Measurements from ENCODE around the gene MFN2. TPM values are rescaled to one million over a fixed set of nuclear protein-coding genes. Genes with fewer than 3 reads are reported as not detected.
"Not testable (repeated sequence)": the region's sequence is repeated elsewhere in the genome, so short reads cannot be mapped to it uniquely, and the experiment has no call there.

MFN2 gene
- total RNA-seq, 1 donor from 2014 or later, result 37.6 TPM

GRCh38 chr1:12006167-12006921 lies 26.1 kb downstream of the MFN2 start:
- H3K27ac ChIP-seq (ENCODE audit: low read depth, low read length), result no peak overlapping the region
- H3K27me3 ChIP-seq (ENCODE audit: control insufficient read depth in 3 of 3, insufficient read depth in 3 of 3, low read length in 3 of 3), result no peaks in the 10 kb centered on the region
- no peak overlapping the region for H3K4me3 ChIP-seq (ENCODE audit: low read length in 3 of 3)
- no peaks in the 10 kb centered on the region for H3K4me1 ChIP-seq (ENCODE audit: control insufficient read depth in 3 of 3, insufficient read depth in 3 of 3, low read length in 3 of 3)
- peaks cover 79 to 85% (median 84%) of the 10 kb centered on the region in 3 donors for H3K36me3 ChIP-seq (ENCODE audit: control insufficient read depth in 3 of 3, insufficient read depth in 3 of 3, low read length in 3 of 3)
- no peak overlapping the region for H3K9ac ChIP-seq (ENCODE audit: low read depth in 1 of 3, low read length in 3 of 3)
- H3K9me3 ChIP-seq (ENCODE audit: control insufficient read depth in 3 of 3, low read length in 3 of 3), result no peaks in the 10 kb centered on the region

- H3K27me3 ChIP-seq (ENCODE audit: control insufficient read depth in 3 of 3, insufficient read depth in 3 of 3, low read length in 3 of 3), result no peaks in the 10 kb centered on the region
- no peaks in the 10 kb centered on the region for H3K9me3 ChIP-seq (ENCODE audit: control insufficient read depth in 3 of 3, low read length in 3 of 3)
- no peak overlapping the region for H3K9ac ChIP-seq (ENCODE audit: low read depth in 1 of 3, low read length in 3 of 3)
- H3K4me1 ChIP-seq (ENCODE audit: control insufficient read depth in 3 of 3, insufficient read depth in 3 of 3, low read length in 3 of 3), result peaks cover 0 to 3% (median 2%) of the 10 kb centered on the region in 3 donors
- peaks cover 79 to 85% (median 84%) of the 10 kb centered on the region in 3 donors for H3K36me3 ChIP-seq (ENCODE audit: control insufficient read depth in 3 of 3, insufficient read depth in 3 of 3, low read length in 3 of 3)
- no peak overlapping the region for H3K27ac ChIP-seq (ENCODE audit: low read depth, low read length)
- no peak overlapping the region for H3K4me3 ChIP-seq (ENCODE audit: low read length in 3 of 3)
Measured at GRCh38 chr1:12007204-12007603, 27.0 kb downstream of the MFN2 start.

GRCh38 chr1:12008355-12008754 lies 28.1 kb downstream of the MFN2 start:
- not testable (repeated sequence) for H3K27ac ChIP-seq (ENCODE audit: low read depth, low read length); H3K4me3 ChIP-seq (ENCODE audit: low read length in 3 of 3); H3K9me3 ChIP-seq (ENCODE audit: control insufficient read depth in 3 of 3, low read length in 3 of 3); H3K9ac ChIP-seq (ENCODE audit: low read depth in 1 of 3, low read length in 3 of 3); H3K27me3 ChIP-seq (ENCODE audit: control insufficient read depth in 3 of 3, insufficient read depth in 3 of 3, low read length in 3 of 3)
- peaks cover 77 to 83% (median 78%) of the 10 kb centered on the region in 3 donors for H3K36me3 ChIP-seq (ENCODE audit: control insufficient read depth in 3 of 3, insufficient read depth in 3 of 3, low read length in 3 of 3)
- H3K4me1 ChIP-seq (ENCODE audit: control insufficient read depth in 3 of 3, insufficient read depth in 3 of 3, low read length in 3 of 3), result peaks cover 6 to 13% (median 10%) of the 10 kb centered on the region in 3 donors

GRCh38 chr1:12009318-12009947 lies 29.2 kb downstream of the MFN2 start:
- no peaks in the 10 kb centered on the region for H3K27me3 ChIP-seq (ENCODE audit: control insufficient read depth in 3 of 3, insufficient read depth in 3 of 3, low read length in 3 of 3)
- H3K36me3 ChIP-seq (ENCODE audit: control insufficient read depth in 3 of 3, insufficient read depth in 3 of 3, low read length in 3 of 3), result peaks cover 68 to 73% (median 69%) of the 10 kb centered on the region in 3 donors
- no peak overlapping the region for H3K4me3 ChIP-seq (ENCODE audit: low read length in 3 of 3)
- H3K9me3 ChIP-seq (ENCODE audit: control insufficient read depth in 3 of 3, low read length in 3 of 3), result no peaks in the 10 kb centered on the region
- no peak overlapping the region for H3K9ac ChIP-seq (ENCODE audit: low read depth in 1 of 3, low read length in 3 of 3)
- no peak overlapping the region for H3K27ac ChIP-seq (ENCODE audit: low read depth, low read length)
- H3K4me1 ChIP-seq (ENCODE audit: control insufficient read depth in 3 of 3, insufficient read depth in 3 of 3, low read length in 3 of 3), result peaks cover 15 to 20% (median 16%) of the 10 kb centered on the region in 3 donors

DNA sequence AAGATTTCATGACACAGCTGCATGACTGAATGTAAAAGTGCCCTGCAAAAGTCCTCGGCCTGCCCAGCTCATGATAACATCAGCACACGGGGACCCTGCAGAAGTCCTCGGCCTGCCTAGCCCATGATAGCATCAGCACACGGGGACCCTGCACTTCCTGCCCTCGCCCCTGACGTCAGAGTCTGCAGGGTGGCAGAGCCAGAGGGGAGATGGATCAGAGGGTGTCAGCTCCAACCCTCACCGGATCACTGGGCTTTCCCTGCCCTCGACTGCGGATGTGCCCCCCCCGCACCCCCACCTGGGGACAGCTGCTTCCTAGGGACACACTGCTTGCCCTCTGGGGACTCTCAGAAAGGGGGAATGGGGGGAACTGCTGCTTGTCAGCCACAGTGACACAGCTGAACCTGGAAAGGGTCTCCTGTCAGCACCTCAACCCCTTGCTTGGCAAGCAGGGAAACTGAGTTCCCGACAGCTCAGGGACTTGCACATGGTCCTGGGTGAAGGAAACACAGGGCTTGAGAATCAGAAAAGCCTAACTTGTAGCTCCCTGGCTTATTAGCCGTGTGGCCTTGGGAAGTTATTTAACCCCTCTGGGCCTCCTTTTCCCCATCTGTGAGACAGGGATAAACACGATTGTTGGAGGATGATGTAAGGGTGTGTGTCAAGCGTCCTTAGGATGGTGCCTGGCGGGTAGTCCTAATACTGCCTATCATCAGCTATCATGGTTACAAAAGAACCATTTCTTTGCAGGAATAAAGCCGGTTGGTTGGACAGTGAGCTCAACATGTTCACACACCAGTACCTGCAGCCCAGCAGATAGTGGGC lies 30.7 kb downstream of the MFN2 start:
- Histone ChIP-seq H3K9ac (ENCODE audit: low read depth in 1 of 3, low read length in 3 of 3) (no peak overlapping the region), H3K27me3 (ENCODE audit: control insufficient read depth in 3 of 3, insufficient read depth in 3 of 3, low read length in 3 of 3) (no peaks in the 10 kb centered on the region), H3K4me3 (ENCODE audit: low read length in 3 of 3) (no peak overlapping the region), H3K27ac (ENCODE audit: low read depth, low read length) (no peak overlapping the region), H3K9me3 (ENCODE audit: control insufficient read depth in 3 of 3, low read length in 3 of 3) (no peaks in the 10 kb centered on the region), H3K4me1 (ENCODE audit: control insufficient read depth in 3 of 3, insufficient read depth in 3 of 3, low read length in 3 of 3) (peaks cover 15 to 23% (median 16%) of the 10 kb centered on the region in 3 donors), H3K36me3 (ENCODE audit: control insufficient read depth in 3 of 3, insufficient read depth in 3 of 3, low read length in 3 of 3) (peaks cover 53 to 58% (median 54%) of the 10 kb centered on the region in 3 donors)

GRCh38 chr1:12011998-12012397 lies 31.8 kb downstream of the MFN2 start:
- peaks cover 43 to 48% (median 44%) of the 10 kb centered on the region in 3 donors for H3K36me3 ChIP-seq (ENCODE audit: control insufficient read depth in 3 of 3, insufficient read depth in 3 of 3, low read length in 3 of 3)

GRCh38 chr1:12012560-12013316 lies 32.5 kb downstream of the MFN2 start:
- H3K4me1 ChIP-seq (ENCODE audit: control insufficient read depth in 3 of 3, insufficient read depth in 3 of 3, low read length in 3 of 3), result peaks cover 15 to 23% (median 16%) of the 10 kb centered on the region in 3 donors
- H3K9ac ChIP-seq (ENCODE audit: low read depth in 1 of 3, low read length in 3 of 3), result no peak overlapping the region
- peaks cover 36 to 41% (median 37%) of the 10 kb centered on the region in 3 donors for H3K36me3 ChIP-seq (ENCODE audit: control insufficient read depth in 3 of 3, insufficient read depth in 3 of 3, low read length in 3 of 3)
- H3K9me3 ChIP-seq (ENCODE audit: control insufficient read depth in 3 of 3, low read length in 3 of 3), result no peaks in the 10 kb centered on the region
- peak overlapping the region; percentile 23 for H3K27ac ChIP-seq (ENCODE audit: low read depth, low read length)
- no peak overlapping the region for H3K4me3 ChIP-seq (ENCODE audit: low read length in 3 of 3)
- no peaks in the 10 kb centered on the region for H3K27me3 ChIP-seq (ENCODE audit: control insufficient read depth in 3 of 3, insufficient read depth in 3 of 3, low read length in 3 of 3)

More at GRCh38 chr1:12011998-12012397, 31.8 kb downstream of the MFN2 start:
- no peaks in the 10 kb centered on the region for H3K27me3 ChIP-seq (ENCODE audit: control insufficient read depth in 3 of 3, insufficient read depth in 3 of 3, low read length in 3 of 3)
- H3K9me3 ChIP-seq (ENCODE audit: control insufficient read depth in 3 of 3, low read length in 3 of 3), result no peaks in the 10 kb centered on the region
- H3K9ac ChIP-seq (ENCODE audit: low read depth in 1 of 3, low read length in 3 of 3), result peak overlapping the region in 1 of 3 donors; percentile 40
- no peak overlapping the region for H3K27ac ChIP-seq (ENCODE audit: low read depth, low read length)
- H3K4me3 ChIP-seq (ENCODE audit: low read length in 3 of 3), result no peak overlapping the region
- H3K4me1 ChIP-seq (ENCODE audit: control insufficient read depth in 3 of 3, insufficient read depth in 3 of 3, low read length in 3 of 3), result peaks cover 15 to 23% (median 16%) of the 10 kb centered on the region in 3 donors

GRCh38 chr1:12014141-12014991 lies 34.1 kb downstream of the MFN2 start:
- H3K9me3 ChIP-seq (ENCODE audit: control insufficient read depth in 3 of 3, low read length in 3 of 3), result no peaks in the 10 kb centered on the region
- peak overlapping the region in 1 of 3 donors; percentile 35 for H3K9ac ChIP-seq (ENCODE audit: low read depth in 1 of 3, low read length in 3 of 3)
- H3K36me3 ChIP-seq (ENCODE audit: control insufficient read depth in 3 of 3, insufficient read depth in 3 of 3, low read length in 3 of 3), result peaks cover 33 to 36% (median 34%) of the 10 kb centered on the region in 3 donors
- H3K27ac ChIP-seq (ENCODE audit: low read depth, low read length), result peak overlapping the region; percentile 23
- H3K4me1 ChIP-seq (ENCODE audit: control insufficient read depth in 3 of 3, insufficient read depth in 3 of 3, low read length in 3 of 3), result peaks cover 15 to 23% (median 16%) of the 10 kb centered on the region in 3 donors
- no peak overlapping the region for H3K4me3 ChIP-seq (ENCODE audit: low read length in 3 of 3)
- H3K27me3 ChIP-seq (ENCODE audit: control insufficient read depth in 3 of 3, insufficient read depth in 3 of 3, low read length in 3 of 3), result no peaks in the 10 kb centered on the region

All from skeletal muscle tissue (tissue), 4 donors.